Stimulated activated CD8-positive, alpha-beta memory T cell treated with anti-CD3 and anti-CD28 coated beads, Interleukin-4, amount 100 ng/mL, for 24 hours (primary cell): ENCODE data around the gene CD109.

Source experiments
- DNase-seq: peaks from one replicate; pipeline ENCODE4 v3.0.0-alpha.2; 2020; ENCODE audit warnings: low read depth

Gene CD109

GRCh38 chr6:73860303-73860702 lies 164.3 kb downstream of the CD109 start:
- DNase-seq: no peak

DNA sequence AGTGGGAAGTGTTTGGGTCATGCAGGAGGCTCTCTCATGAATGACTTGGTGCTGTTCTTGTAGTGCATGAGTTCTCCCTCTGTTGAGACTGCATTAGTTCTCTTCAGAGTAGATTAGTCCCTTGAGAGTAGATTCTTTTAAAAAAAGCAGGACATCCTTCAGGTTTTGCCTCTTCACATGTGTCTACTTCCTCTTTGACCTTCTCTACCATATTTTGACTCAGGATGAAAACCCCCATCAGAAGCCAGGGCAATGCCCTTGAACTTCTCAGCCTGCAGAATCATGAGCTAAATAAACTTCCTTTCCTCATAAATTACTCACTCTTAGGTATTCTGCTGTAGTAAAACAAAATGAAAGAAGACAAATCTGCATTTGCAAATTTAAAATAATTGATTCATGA lies 170.3 kb downstream of the CD109 start:
- DNase-seq: no peak

- no peak for DNase-seq
Observed at GRCh38 chr6:73867411-73867810, 171.4 kb downstream of the CD109 start.

- no peak for DNase-seq
Observed at GRCh38 chr6:73870907-73871306, 174.9 kb downstream of the CD109 start.

DNA sequence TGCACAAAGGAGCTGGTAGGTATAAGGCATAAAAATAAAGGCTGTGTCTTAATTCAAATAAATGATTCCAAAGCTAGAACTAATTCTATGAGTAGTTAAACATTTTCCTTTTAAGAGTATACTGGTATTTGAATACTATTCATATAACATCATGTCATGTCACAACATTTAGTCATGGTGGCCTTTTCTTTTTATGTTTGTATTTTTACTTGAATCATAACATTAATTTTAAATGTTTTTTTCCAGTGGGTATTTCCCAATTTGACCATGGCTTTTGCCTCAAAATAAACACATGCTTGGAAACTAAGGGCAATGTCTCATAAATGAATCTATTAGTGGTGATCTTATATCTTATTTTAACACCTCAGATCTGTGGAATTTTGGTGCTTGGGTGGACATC lies 177.1 kb downstream of the CD109 start:
- no peak for DNase-seq
